Osteocyte (in vitro differentiated cells): ENCODE results near the gene F3. TPM values are rescaled to one million over a fixed set of nuclear protein-coding genes. Genes with fewer than 3 reads are reported as not detected.
A peak's percentile ranks its signal among the peaks of the same experiment; 100 is the strongest.

Experiments used
- DNase-seq: peaks from one replicate; pipeline ENCODE4 v3.0.0; 2021; ENCODE audit warnings: mixed read lengths; ENCODE audit not compliant: unreplicated experiment; ENCODE audit errors: extremely low spot score
- H3K27ac Mint-ChIP-seq: one replicate; pipeline ENCODE4 v1.8.0; 2021; ENCODE audit warnings: mild to moderate bottlenecking, mixed read lengths; ENCODE audit not compliant: unreplicated experiment
- H3K27me3 Mint-ChIP-seq: one replicate; pipeline ENCODE4 v1.8.0; 2021; ENCODE audit warnings: mixed read lengths; ENCODE audit not compliant: unreplicated experiment
- H3K36me3 Mint-ChIP-seq: one replicate; pipeline ENCODE4 v1.8.0; 2021; ENCODE audit warnings: mixed read lengths; ENCODE audit not compliant: unreplicated experiment
- H3K4me1 Mint-ChIP-seq: one replicate; pipeline ENCODE4 v1.8.0; 2021; ENCODE audit warnings: mixed read lengths; ENCODE audit not compliant: unreplicated experiment
- H3K4me3 Mint-ChIP-seq: one replicate; pipeline ENCODE4 v1.8.0; 2021; ENCODE audit warnings: mild to moderate bottlenecking, moderate library complexity, mixed read lengths; ENCODE audit not compliant: unreplicated experiment
- H3K9me3 Mint-ChIP-seq: one replicate; pipeline ENCODE4 v1.8.0; 2021; ENCODE audit warnings: mixed read lengths; ENCODE audit not compliant: unreplicated experiment
- CTCF ChIP-seq: fragments of 200-600 bp; sonication (generic); IDR thresholded peaks from 2 replicates; pipeline ENCODE4 v1.5.0; 2021; ENCODE audit warnings: antibody characterized with exemption, mild to moderate bottlenecking, moderate library complexity
- total RNA-seq: library from RNA; stranded (reverse); gene quantifications from 2 replicates; pipeline ENCODE4 v1.2.1, GENCODE V29; 2021

The F3 gene
- total RNA-seq, 1 donor from 2014 or later, result 12.1 TPM

- Mint-ChIP-seq H3K4me1 (peaks cover 2% of the 10 kb centered on the region), H3K27me3 (no peaks in the 10 kb centered on the region), H3K9me3 (no peaks in the 10 kb centered on the region), H3K4me3 (no peak overlapping the region), H3K27ac (no peak overlapping the region), H3K36me3 (peaks cover 40% of the 10 kb centered on the region)
- DNase-seq, result no peak
- no peak for TF ChIP-seq CTCF
Observed at GRCh38 chr1:94486990-94487389, 54.6 kb downstream of the F3 start.

- H3K27ac Mint-ChIP-seq, result no peak overlapping the region
- H3K4me1 Mint-ChIP-seq, result no peaks in the 10 kb centered on the region
- no peaks in the 10 kb centered on the region for H3K9me3 Mint-ChIP-seq
- H3K27me3 Mint-ChIP-seq, result no peaks in the 10 kb centered on the region
- peak; percentile 85 for TF ChIP-seq CTCF
- H3K4me3 Mint-ChIP-seq, result no peak overlapping the region
- peaks cover 23% of the 10 kb centered on the region for H3K36me3 Mint-ChIP-seq
- DNase-seq, result no peak
Observed at GRCh38 chr1:94481473-94481933, 60.1 kb downstream of the F3 start.

GRCh38 chr1:94479682-94480081 is 61.9 kb downstream of the F3 start:
- no peaks in the 10 kb centered on the region for H3K9me3 Mint-ChIP-seq
- H3K27ac Mint-ChIP-seq, result no peak overlapping the region
- no peak for DNase-seq
- no peaks in the 10 kb centered on the region for H3K27me3 Mint-ChIP-seq
- H3K4me3 Mint-ChIP-seq, result no peak overlapping the region
- no peak for TF ChIP-seq CTCF
- no peaks in the 10 kb centered on the region for H3K4me1 Mint-ChIP-seq
- H3K36me3 Mint-ChIP-seq, result peaks cover 21% of the 10 kb centered on the region

Other genes starting within 250 kb of the F3 start
- 38.8 and 39.0 TPM in 2 replicates for gene ABCD3, start 123.4 kb downstream of the F3 start, total RNA-seq